HepG2 (cell line): ENCODE data around the gene DLG2.

ENCODE experiments used
- ATF1 ChIP-seq: IDR thresholded peaks from 2 replicates; pipeline ENCODE4 v1.6.1; 2016; ENCODE audit warnings: mild to moderate bottlenecking, control low read depth
- SIN3A ChIP-seq: IDR thresholded peaks from 2 replicates; pipeline ENCODE4 v1.6.1; 2011; ENCODE audit warnings: low read depth, mild to moderate bottlenecking, control low read depth, low read length, borderline replicate concordance
- SMC3 ChIP-seq: IDR thresholded peaks from 2 replicates; pipeline ENCODE4 v1.6.1; 2011; ENCODE audit warnings: low read length, improper control_type of control experiment
- ZNF33A ChIP-seq: sonication (generic); formaldehyde crosslinking; IDR thresholded peaks from 2 replicates; pipeline ENCODE4 v1.5.1; 2020; ENCODE audit warnings: missing genetic modification reagents, mild to moderate bottlenecking, moderate library complexity, borderline replicate concordance
- ZNF672 ChIP-seq: sonication (generic); formaldehyde crosslinking; IDR thresholded peaks from 2 replicates; pipeline ENCODE4 v1.8.1; 2022; ENCODE audit warnings: missing genetic modification reagents
- TF ChIP-seq, protein P1 (sequence below): sonication (generic); formaldehyde crosslinking; IDR thresholded peaks from 2 replicates; pipeline ENCODE4 v1.4.0; 2020; ENCODE audit warnings: missing genetic modification reagents, mild to moderate bottlenecking, borderline replicate concordance
- TF ChIP-seq, protein P2 (sequence below): sonication (generic); formaldehyde crosslinking; IDR thresholded peaks from 2 replicates; pipeline ENCODE4 v1.5.0; 2020; ENCODE audit warnings: mild to moderate bottlenecking, missing genetic modification reagents, moderate library complexity
- TF ChIP-seq, protein P3 (sequence below): sonication (generic); formaldehyde crosslinking; IDR thresholded peaks from 2 replicates; pipeline ENCODE4 v1.4.0; 2020; ENCODE audit warnings: missing genetic modification reagents
- TF ChIP-seq, protein P4 (sequence below), 2 experiments: IDR thresholded peaks; 2 replicates each; pipeline ENCODE4 v1.6.1; 2011 to 2012; ENCODE audit warnings: low read length in 2 of 2, borderline replicate concordance in 1 of 2, low read depth in 1 of 2, mild to moderate bottlenecking in 1 of 2, moderate library complexity in 1 of 2
- TF ChIP-seq, protein P5 (sequence below): IDR thresholded peaks from 2 replicates; pipeline ENCODE4 v1.6.1; 2016

DNA sequence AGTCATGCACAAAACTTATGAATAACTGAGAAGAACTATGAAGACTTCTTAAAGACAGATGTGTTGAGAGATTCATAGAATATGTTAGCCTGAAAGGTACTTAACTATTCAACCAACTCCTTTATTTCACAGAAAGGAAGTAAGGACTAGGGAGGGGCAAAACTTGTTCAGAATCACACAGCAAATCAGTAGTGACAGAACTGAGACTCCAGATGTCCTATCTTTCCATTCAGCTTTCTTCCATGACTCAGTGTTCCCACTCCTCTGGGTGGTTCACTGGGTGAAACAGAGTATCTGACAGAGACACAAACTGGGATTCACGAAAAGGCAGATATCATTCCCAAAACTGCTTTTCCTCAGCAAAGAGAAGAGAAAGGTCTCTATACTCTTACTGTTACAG is 1053.3 kb downstream of the DLG2 start:
- TF ChIP-seq SIN3A = no peak
- TF ChIP-seq, protein P1, sequence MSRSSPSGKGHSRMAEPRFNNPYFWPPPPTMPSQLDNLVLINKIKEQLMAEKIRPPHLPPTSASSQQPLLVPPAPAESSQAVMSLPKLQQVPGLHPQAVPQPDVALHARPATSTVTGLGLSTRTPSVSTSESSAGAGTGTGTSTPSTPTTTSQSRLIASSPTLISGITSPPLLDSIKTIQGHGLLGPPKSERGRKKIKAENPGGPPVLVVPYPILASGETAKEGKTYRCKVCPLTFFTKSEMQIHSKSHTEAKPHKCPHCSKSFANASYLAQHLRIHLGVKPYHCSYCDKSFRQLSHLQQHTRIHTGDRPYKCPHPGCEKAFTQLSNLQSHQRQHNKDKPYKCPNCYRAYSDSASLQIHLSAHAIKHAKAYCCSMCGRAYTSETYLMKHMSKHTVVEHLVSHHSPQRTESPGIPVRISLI (CRISPR knock-in tag) = no peak
- TF ChIP-seq, protein P2, sequence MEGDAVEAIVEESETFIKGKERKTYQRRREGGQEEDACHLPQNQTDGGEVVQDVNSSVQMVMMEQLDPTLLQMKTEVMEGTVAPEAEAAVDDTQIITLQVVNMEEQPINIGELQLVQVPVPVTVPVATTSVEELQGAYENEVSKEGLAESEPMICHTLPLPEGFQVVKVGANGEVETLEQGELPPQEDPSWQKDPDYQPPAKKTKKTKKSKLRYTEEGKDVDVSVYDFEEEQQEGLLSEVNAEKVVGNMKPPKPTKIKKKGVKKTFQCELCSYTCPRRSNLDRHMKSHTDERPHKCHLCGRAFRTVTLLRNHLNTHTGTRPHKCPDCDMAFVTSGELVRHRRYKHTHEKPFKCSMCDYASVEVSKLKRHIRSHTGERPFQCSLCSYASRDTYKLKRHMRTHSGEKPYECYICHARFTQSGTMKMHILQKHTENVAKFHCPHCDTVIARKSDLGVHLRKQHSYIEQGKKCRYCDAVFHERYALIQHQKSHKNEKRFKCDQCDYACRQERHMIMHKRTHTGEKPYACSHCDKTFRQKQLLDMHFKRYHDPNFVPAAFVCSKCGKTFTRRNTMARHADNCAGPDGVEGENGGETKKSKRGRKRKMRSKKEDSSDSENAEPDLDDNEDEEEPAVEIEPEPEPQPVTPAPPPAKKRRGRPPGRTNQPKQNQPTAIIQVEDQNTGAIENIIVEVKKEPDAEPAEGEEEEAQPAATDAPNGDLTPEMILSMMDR (CRISPR knock-in tag) = no peak
- TF ChIP-seq, protein P3, sequence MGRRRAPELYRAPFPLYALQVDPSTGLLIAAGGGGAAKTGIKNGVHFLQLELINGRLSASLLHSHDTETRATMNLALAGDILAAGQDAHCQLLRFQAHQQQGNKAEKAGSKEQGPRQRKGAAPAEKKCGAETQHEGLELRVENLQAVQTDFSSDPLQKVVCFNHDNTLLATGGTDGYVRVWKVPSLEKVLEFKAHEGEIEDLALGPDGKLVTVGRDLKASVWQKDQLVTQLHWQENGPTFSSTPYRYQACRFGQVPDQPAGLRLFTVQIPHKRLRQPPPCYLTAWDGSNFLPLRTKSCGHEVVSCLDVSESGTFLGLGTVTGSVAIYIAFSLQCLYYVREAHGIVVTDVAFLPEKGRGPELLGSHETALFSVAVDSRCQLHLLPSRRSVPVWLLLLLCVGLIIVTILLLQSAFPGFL (CRISPR knock-in tag) = no peak
- TF ChIP-seq SMC3 = no peak
- TF ChIP-seq, protein P4, sequence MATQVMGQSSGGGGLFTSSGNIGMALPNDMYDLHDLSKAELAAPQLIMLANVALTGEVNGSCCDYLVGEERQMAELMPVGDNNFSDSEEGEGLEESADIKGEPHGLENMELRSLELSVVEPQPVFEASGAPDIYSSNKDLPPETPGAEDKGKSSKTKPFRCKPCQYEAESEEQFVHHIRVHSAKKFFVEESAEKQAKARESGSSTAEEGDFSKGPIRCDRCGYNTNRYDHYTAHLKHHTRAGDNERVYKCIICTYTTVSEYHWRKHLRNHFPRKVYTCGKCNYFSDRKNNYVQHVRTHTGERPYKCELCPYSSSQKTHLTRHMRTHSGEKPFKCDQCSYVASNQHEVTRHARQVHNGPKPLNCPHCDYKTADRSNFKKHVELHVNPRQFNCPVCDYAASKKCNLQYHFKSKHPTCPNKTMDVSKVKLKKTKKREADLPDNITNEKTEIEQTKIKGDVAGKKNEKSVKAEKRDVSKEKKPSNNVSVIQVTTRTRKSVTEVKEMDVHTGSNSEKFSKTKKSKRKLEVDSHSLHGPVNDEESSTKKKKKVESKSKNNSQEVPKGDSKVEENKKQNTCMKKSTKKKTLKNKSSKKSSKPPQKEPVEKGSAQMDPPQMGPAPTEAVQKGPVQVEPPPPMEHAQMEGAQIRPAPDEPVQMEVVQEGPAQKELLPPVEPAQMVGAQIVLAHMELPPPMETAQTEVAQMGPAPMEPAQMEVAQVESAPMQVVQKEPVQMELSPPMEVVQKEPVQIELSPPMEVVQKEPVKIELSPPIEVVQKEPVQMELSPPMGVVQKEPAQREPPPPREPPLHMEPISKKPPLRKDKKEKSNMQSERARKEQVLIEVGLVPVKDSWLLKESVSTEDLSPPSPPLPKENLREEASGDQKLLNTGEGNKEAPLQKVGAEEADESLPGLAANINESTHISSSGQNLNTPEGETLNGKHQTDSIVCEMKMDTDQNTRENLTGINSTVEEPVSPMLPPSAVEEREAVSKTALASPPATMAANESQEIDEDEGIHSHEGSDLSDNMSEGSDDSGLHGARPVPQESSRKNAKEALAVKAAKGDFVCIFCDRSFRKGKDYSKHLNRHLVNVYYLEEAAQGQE (IDR thresholded peaks at IDR 0.05; ENCODE audit: borderline replicate concordance in 1 of 2, low read depth in 1 of 2, low read length in 2 of 2) = no peak
- no peak for TF ChIP-seq ZNF33A (CRISPR knock-in tag)
- no peak for TF ChIP-seq ATF1 (CRISPR knock-in tag)
- TF ChIP-seq, protein P5, sequence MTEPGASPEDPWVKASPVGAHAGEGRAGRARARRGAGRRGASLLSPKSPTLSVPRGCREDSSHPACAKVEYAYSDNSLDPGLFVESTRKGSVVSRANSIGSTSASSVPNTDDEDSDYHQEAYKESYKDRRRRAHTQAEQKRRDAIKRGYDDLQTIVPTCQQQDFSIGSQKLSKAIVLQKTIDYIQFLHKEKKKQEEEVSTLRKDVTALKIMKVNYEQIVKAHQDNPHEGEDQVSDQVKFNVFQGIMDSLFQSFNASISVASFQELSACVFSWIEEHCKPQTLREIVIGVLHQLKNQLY (CRISPR knock-in tag) = no peak
- TF ChIP-seq ZNF672 (CRISPR knock-in tag) = no peak
